Duodenal mucosa (tissue), 2 donors: ENCODE results near the gene LHFPL6.

Experiments used
- H3K27ac ChIP-seq: one replicate; pipeline ENCODE4 v1.7.0; 2013; ENCODE audit warnings: low read depth, low read length
- H3K27me3 ChIP-seq, 2 donors: one replicate each; pipeline ENCODE4 v1.7.0; 2013; ENCODE audit warnings: low read length in 2 of 2, control low read depth in 1 of 2; ENCODE audit not compliant: insufficient read depth in 2 of 2, control insufficient read depth in 1 of 2
- H3K36me3 ChIP-seq, 2 donors: one replicate each; pipeline ENCODE4 v1.7.0; 2013; ENCODE audit warnings: low read length in 2 of 2, control low read depth in 1 of 2; ENCODE audit not compliant: insufficient read depth in 2 of 2, control insufficient read depth in 1 of 2
- H3K4me1 ChIP-seq, 2 donors: one replicate each; pipeline ENCODE4 v1.7.0; 2013; ENCODE audit warnings: low read length in 2 of 2, control low read depth in 1 of 2; ENCODE audit not compliant: insufficient read depth in 2 of 2, control insufficient read depth in 1 of 2
- H3K4me3 ChIP-seq, 2 donors: one replicate each; pipeline ENCODE4 v1.7.0; 2013; ENCODE audit warnings: low read length in 2 of 2, low read depth in 1 of 2
- H3K9ac ChIP-seq, 2 donors: one replicate each; pipeline ENCODE4 v1.7.0; 2013; ENCODE audit warnings: low read length in 2 of 2, low read depth in 1 of 2
- H3K9me3 ChIP-seq, 2 donors: one replicate each; pipeline ENCODE4 v1.7.0; 2013; ENCODE audit warnings: low read length in 2 of 2, control low read depth in 1 of 2; ENCODE audit not compliant: control insufficient read depth in 1 of 2

LHFPL6 gene

DNA sequence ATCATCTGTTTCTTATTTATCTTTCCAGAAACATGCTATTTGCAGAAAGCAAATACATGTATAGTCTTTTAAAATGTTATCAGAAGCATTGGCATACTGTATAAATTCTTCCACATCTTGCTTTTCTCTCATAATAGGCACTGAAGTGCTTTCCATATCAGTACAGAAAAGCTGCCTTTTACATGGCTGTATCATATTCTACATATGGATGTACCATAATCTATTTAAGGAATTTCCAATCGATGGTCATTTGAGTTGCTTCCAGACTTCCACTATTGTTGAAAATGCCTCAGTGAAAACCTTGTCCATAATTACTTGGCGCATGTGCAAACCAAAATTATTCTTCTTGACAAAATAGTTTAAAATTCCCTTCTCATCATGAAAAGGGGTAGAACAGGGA, 272.5 kb downstream of the LHFPL6 start:
- Histone ChIP-seq H3K9me3 (peaks cover 0 to 2% of the 10 kb centered on the region in 2 donors), H3K27me3 (no peaks in the 10 kb centered on the region)

DNA sequence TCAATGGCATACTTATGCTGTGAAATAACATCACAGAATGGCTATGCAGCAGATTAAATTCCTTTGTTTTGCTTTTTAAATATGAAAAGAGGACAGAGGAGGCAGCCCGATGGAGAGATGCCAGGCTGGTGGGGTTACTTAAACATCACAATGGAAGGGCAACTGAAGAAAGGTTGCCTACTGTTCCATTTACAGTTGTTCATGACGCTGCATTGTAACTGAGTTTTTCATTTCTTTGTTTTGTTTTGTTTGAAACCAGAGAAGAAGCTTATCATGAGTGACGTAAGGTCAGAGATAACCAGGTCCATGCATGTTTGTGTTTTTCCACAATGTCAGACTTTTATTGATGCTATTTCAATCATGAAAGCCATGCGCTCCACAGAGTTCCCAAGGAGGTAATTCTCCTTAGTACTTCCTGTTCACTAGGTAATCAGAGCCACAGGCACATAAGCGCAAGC, 273.8 kb downstream of the LHFPL6 start:
- Histone ChIP-seq H3K4me3 (no peak overlapping the region), H3K9me3 (peaks cover 0 to 4% of the 10 kb centered on the region in 2 donors), H3K9ac (no peak overlapping the region), H3K36me3 (no peaks in the 10 kb centered on the region), H3K27ac (no peak overlapping the region), H3K4me1 (no peaks in the 10 kb centered on the region), H3K27me3 (no peaks in the 10 kb centered on the region)

More for the DNA sequence above, 272.5 kb downstream of the LHFPL6 start:
- no peaks in the 10 kb centered on the region for H3K4me1 ChIP-seq
- H3K4me3 ChIP-seq, result no peak overlapping the region
- H3K27ac ChIP-seq, result no peak overlapping the region
- no peak overlapping the region for H3K9ac ChIP-seq
- no peaks in the 10 kb centered on the region for H3K36me3 ChIP-seq

DNA sequence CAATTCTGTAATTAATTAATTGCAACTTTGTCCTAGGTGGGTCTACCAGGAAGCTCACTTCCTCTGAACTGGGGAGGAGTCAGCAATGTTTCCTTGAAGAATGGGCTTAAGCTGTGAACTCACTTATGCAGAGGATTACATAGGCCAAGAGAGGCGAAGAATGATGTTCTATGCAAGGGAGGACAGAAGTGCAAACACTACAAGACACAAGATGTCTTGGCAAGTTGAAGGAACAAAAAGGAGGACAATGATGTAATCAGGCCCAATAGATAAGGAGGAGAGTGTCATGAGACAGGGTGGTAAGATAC, 275.9 kb downstream of the LHFPL6 start:
- Histone ChIP-seq H3K27me3 (no peaks in the 10 kb centered on the region), H3K9me3 (peaks cover 0 to 2% of the 10 kb centered on the region in 2 donors), H3K36me3 (no peaks in the 10 kb centered on the region), H3K27ac (no peak overlapping the region), H3K4me3 (no peak overlapping the region), H3K4me1 (no peaks in the 10 kb centered on the region), H3K9ac (no peak overlapping the region)

GRCh38 chr13:39326469-39327171, 276.4 kb downstream of the LHFPL6 start:
- Histone ChIP-seq H3K27ac (no peak overlapping the region), H3K4me3 (no peak overlapping the region), H3K27me3 (no peaks in the 10 kb centered on the region), H3K4me1 (no peaks in the 10 kb centered on the region), H3K9ac (no peak overlapping the region), H3K36me3 (no peaks in the 10 kb centered on the region), H3K9me3 (peaks cover 0 to 2% of the 10 kb centered on the region in 2 donors)

GRCh38 chr13:39324806-39325311, 278.1 kb downstream of the LHFPL6 start:
- Histone ChIP-seq H3K27me3 (no peaks in the 10 kb centered on the region), H3K4me1 (no peaks in the 10 kb centered on the region)

GRCh38 chr13:39322836-39323585, 280.0 kb downstream of the LHFPL6 start:
- Histone ChIP-seq H3K27ac (no peak overlapping the region), H3K4me1 (no peaks in the 10 kb centered on the region), H3K9ac (no peak overlapping the region)

More at GRCh38 chr13:39324806-39325311, 278.1 kb downstream of the LHFPL6 start:
- H3K36me3 ChIP-seq, result no peaks in the 10 kb centered on the region
- H3K4me3 ChIP-seq, result no peak overlapping the region
- H3K9me3 ChIP-seq, result peaks cover 0 to 2% of the 10 kb centered on the region in 2 donors
- no peak overlapping the region for H3K27ac ChIP-seq
- H3K9ac ChIP-seq, result no peak overlapping the region

DNA sequence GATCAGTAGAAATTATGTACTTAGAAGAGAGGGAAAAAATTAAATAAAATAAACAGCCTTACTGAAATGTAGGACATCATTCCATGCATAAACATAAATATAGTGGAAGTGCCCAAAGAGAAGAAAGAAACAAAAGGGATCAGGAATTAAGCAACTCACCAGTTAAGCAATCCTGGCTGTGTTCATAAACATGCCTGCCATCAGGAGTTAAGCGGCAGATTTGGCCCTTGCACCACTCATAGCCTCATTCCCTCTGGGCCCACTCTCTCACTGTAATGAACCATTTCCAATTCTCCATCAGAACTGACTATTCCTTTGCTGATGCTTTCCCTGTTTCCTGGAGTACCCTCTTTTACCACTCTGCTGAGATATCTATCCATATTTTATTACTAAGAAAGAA, 281.4 kb downstream of the LHFPL6 start:
- Histone ChIP-seq H3K4me1 (no peaks in the 10 kb centered on the region), H3K27ac (no peak overlapping the region), H3K27me3 (no peaks in the 10 kb centered on the region), H3K9ac (no peak overlapping the region), H3K36me3 (no peaks in the 10 kb centered on the region), H3K4me3 (no peak overlapping the region), H3K9me3 (peaks cover 0 to 2% of the 10 kb centered on the region in 2 donors)

More at GRCh38 chr13:39322836-39323585, 280.0 kb downstream of the LHFPL6 start:
- Histone ChIP-seq H3K9me3 (peaks cover 0 to 2% of the 10 kb centered on the region in 2 donors), H3K36me3 (no peaks in the 10 kb centered on the region), H3K27me3 (no peaks in the 10 kb centered on the region), H3K4me3 (no peak overlapping the region)

DNA sequence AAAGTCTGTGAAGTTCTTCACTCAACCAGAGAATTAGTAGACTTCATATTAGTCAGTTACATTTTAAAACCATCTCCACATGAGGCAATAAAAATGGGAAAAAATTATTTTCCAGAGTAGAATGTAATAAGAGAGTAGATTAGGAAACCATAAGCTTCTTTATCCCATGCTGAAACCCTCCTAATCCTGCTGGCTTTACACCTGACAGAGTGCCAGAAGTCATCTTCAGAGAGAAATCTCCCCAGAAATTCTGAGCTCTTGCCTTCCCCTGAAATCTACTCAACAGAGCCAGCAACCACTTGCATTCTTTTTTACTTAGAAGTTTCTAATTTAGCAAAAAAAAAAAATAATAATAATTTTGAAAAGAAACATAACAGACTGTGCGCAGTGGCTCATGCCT, 284.8 kb downstream of the LHFPL6 start:
- H3K27me3 ChIP-seq, result no peaks in the 10 kb centered on the region
- no peaks in the 10 kb centered on the region for H3K36me3 ChIP-seq
- no peak overlapping the region for H3K27ac ChIP-seq
- H3K9ac ChIP-seq, result no peak overlapping the region
- H3K9me3 ChIP-seq, result no peaks in the 10 kb centered on the region
- no peaks in the 10 kb centered on the region for H3K4me1 ChIP-seq
- H3K4me3 ChIP-seq, result no peak overlapping the region

GRCh38 chr13:39317291-39317690, 285.7 kb downstream of the LHFPL6 start:
- no peaks in the 10 kb centered on the region for H3K36me3 ChIP-seq
- H3K4me1 ChIP-seq, result no peaks in the 10 kb centered on the region
- no peak overlapping the region for H3K4me3 ChIP-seq
- no peak overlapping the region for H3K9ac ChIP-seq
- no peaks in the 10 kb centered on the region for H3K9me3 ChIP-seq
- no peak overlapping the region for H3K27ac ChIP-seq
- H3K27me3 ChIP-seq, result no peaks in the 10 kb centered on the region

GRCh38 chr13:39315796-39316195, 287.2 kb downstream of the LHFPL6 start:
- H3K9me3 ChIP-seq, result no peaks in the 10 kb centered on the region
- H3K4me1 ChIP-seq, result no peaks in the 10 kb centered on the region
- no peak overlapping the region for H3K4me3 ChIP-seq
- H3K27me3 ChIP-seq, result no peaks in the 10 kb centered on the region
- H3K9ac ChIP-seq, result no peak overlapping the region
- H3K36me3 ChIP-seq, result no peaks in the 10 kb centered on the region
- no peak overlapping the region for H3K27ac ChIP-seq
